ENCODE data around the gene PTPN5.

- TF ChIP-seq YY1 (IDR thresholded peaks at IDR 0.05; ENCODE audit: insufficient read depth, insufficient read length) (no peak), SUZ12 (IDR thresholded peaks at IDR 0.05; ENCODE audit: extremely low read depth, insufficient read depth, insufficient read length) (no peak)
Observed at GRCh38 chr11:18721561-18722292, 69.9 kb downstream of the PTPN5 start.

Measured in NT2/D1 (cell line).